HG02763 (cell line): ENCODE measurements around the gene TMEM50A.
"Not testable (repeated sequence)": the region's sequence is repeated elsewhere in the genome, so short reads cannot be mapped to it uniquely, and the experiment has no call there.

ENCODE experiments used
- ATAC-seq: cut with Tn5 transposase; IDR thresholded peaks from one replicate; pipeline ENCODE4 v1.9.1; 2021; ENCODE audit warnings: mild to moderate bottlenecking, moderate library complexity; ENCODE audit not compliant: unreplicated experiment

The TMEM50A gene

DNA sequence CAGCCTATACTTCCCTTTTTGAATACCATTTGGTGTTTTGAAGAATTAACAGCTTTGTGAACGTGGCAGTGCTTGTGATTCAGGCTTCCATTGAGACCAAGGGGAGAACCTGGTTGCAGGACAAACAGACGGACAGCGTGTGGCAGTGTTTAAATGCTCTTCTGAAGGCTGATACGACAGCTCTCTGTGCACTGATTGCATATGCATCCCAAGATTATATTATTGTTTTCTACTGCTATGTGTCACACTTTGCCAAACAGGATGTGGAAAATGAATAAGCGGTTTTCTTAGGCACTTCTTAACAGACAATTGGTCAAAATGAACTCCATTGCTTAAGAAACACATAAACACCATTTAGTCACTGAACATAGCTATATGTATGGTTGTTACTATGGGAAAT lies 8.2 kb upstream of the TMEM50A start:
- ATAC-seq = not testable (repeated sequence)

DNA sequence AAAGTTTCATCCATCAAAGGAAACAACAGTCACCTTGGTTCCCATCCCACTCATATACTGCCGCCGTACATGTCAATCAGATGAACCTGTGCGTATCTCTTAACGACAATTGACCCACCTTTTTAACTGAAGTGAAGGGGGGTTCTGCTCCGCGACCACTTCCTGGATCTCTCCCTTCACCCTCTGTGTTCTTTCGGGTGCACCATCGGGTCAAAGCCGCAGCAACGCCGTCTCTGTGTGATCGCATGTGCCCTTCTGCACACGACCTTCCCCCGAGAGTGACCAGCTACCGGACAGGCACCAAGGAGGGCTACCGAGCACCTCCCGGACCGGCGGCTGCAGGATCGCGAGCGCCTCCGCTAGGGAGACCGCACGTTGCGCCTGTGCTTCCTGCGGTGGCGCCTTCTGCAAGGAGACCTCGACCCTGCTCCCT lies 1.2 kb upstream of the TMEM50A start:
- not testable (repeated sequence) for ATAC-seq

DNA sequence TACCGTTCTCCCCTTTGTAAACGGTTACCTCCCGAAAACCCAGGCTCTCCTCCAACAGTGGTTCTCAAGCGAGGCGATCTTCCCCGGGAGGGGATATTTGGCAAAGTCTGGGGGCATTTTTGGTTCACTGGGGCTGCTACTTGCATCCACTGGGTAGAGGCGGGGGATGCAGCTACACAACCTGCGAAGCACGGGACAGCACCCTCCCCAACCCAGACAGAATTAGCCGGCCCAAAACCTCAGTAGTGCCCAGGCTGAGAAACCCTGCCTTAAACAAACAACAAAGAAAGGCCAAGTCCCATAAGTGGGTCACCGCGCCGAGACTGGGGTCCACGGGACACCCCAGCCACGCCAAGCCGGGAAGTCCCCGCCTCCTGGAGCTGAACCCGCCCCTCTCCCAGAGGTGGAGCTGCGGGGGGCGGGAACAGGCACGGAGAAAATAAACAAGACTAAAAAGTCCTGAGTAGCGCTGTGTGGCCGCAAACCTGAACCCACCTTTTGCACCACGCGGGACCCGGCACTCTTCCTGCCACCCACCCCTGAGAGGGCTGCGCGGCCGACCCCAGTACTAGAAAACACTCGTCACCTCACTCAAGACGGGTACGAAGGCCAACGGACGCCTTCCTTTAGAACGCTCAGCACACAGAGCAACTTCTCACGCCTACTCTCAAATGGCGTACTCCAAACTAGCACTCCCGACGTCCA lies 499 bp upstream of the TMEM50A start:
- peak; percentile 32 for ATAC-seq

DNA sequence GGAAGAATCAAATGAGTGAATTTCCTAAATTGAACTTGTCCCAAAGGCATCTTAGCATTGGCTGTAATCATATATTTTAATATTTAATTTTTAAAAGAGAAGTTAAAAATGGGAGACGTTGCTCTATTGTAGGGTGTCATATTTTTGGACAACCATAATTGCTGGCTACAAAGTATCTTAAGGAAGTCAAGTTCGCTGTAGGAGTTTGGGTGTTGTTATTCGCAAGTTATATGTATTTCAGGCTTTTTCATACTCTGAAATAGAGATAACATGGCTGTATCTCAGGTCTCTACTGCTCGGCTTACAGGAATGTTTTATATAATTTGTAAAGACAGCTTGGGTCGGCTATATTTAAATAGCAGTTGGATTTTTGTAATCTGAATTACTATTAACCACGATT lies 852 bp downstream of the TMEM50A start:
- ATAC-seq = no peak

DNA sequence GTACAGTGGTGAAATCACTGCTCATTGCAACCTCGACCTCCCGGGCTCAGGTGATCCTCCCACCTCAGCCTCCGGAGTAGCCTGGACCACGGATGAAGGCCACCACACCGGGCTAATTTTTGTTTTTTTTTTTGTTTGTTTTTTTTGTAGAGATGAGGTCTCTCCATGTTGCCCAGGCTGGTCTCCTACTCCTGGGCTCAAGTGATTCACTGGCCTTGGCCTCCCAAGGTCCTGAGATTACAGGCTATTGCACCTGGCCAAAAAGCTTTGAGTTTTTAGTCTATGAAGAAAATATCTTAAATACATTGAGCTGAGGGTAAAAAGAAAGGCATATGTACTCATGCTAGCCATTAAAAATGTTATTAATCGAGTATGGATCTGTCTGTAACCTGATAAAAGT lies 3.6 kb downstream of the TMEM50A start:
- no peak for ATAC-seq

DNA sequence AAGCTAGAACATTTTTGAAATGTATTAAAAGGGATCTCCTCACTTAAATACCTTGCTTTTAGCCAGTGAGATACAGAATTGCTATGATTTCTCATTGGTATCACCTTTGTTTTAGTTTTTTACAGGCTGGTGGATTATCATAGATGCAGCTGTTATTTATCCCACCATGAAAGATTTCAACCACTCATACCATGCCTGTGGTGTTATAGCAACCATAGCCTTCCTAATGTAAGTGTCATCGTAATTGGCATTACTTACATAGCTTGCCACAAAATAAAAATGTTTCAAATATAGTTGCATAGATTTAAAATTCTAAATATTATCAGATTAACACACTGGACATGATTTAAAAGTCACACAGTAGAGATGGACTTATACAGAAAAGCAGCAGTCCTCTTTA lies 4.7 kb downstream of the TMEM50A start:
- no peak for ATAC-seq

DNA sequence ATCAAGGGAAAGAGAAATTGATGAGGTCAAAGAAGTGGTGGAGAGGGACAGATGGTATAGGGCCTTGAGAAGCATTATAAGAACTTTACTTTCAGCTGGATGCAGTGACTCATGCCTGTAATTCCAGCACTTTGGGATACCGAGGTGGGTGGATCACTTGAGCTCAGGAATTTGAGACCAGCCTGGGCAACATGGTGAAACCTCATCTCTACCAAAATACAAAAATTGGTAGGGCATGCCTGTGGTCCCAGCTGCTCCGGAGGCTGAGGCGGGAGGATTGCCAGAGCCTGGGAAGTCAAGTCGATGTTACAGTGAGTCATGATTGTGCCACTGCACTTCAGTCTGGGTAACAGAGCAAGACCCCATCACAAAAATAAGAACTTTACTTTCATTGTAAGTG lies 5.7 kb downstream of the TMEM50A start:
- no peak for ATAC-seq

DNA sequence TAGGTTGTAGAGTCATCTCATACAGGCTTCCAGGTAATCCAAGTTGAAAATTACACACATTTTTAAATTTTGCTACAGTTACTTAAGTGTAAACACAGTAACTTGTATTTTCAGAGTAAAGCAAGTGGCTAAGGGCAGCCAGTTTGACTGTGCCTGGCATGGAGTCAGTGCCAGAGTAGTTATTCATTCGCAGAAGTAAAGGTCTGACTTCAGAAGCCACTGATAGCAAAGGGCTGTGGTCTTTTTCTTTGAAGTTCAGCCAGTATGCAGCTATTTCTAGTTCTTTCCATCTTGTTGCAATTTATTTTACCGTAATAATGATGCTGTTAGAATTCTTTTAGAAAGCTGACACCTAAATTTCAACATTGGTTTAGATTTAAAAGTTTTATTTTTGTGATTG lies 9.4 kb downstream of the TMEM50A start:
- ATAC-seq = no peak

DNA sequence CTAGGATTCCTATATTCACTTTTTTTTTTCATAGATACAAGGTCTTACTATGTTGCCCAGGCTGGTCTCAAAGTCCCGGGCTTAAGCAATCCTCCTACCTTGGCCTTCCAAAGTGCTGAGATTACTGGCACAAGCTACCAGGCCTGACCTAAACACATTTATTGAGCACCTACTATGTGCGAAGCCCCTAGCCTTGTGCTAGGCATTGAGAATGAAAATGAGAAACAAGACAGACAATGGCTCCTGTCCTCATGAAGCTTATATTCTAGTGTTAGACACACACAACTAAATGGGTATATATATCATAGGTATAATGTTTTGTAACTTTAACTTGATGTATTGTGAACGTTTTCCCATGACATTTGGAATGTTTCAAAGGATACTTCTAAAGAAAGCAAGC lies 11.5 kb downstream of the TMEM50A start:
- no peak for ATAC-seq

DNA sequence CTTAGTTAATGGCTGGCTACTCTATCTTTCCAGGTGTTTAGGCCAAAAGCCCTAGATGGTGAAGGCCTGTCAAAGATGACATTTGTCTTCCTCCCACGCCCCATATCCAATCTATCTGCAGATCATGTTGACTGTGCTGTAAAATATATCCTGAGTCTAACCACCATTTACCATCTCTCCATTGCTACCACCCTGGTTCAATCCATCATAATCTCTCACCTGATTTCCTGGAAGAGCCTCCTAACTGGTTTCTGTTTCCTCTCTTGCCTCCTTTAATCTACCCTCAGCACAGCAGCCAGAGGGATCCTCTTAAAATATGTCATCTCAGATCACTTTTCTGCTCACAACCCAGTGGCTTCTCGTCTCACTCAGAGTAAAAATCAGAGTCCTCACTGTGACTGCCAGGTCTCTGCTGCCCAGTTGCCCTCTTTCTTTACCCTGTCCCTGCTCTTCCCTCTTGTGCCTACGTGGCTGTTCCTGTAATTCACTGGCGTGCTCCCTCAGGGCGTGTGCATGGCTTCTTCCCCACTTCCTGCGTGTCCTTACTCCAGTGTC lies 17.8 kb downstream of the TMEM50A start:
- no peak for ATAC-seq

DNA sequence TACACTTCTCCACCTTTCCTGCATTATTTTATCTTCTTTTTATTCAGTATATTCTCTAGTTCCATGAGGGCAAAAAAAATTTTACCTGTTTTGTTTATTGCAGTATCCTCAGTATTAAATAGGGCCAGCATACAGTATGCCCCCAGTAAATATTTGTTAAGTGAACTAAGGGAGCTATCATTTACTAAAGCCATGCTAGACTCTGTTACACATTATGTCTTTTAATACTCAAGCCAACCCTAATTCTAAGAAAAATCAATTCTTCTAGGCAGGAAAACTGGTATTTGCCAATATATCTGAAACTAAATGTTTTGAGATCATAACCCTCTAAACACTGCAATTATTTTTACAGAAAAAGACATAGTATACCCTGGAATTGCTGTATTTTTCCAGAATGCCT lies 18.3 kb downstream of the TMEM50A start:
- no peak for ATAC-seq

DNA sequence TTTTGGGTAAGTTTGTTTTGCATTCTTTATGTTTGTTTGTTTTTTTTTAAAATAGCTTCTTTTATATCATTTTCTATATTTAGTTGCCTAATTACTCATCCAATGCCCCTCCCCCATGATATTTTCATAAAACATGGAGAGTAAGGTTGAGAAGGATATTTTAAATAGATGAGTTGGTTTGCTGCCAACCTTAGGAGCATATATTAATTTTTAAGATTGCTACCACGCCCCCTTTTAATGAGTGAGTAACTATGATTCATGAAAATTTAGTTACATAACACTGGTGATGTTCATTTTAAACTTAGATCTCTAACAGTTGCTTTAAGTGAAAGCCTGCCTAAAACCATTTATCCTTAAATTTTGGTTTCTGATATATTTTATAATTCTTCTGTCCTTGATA lies 18.7 kb downstream of the TMEM50A start:
- no peak for ATAC-seq

DNA sequence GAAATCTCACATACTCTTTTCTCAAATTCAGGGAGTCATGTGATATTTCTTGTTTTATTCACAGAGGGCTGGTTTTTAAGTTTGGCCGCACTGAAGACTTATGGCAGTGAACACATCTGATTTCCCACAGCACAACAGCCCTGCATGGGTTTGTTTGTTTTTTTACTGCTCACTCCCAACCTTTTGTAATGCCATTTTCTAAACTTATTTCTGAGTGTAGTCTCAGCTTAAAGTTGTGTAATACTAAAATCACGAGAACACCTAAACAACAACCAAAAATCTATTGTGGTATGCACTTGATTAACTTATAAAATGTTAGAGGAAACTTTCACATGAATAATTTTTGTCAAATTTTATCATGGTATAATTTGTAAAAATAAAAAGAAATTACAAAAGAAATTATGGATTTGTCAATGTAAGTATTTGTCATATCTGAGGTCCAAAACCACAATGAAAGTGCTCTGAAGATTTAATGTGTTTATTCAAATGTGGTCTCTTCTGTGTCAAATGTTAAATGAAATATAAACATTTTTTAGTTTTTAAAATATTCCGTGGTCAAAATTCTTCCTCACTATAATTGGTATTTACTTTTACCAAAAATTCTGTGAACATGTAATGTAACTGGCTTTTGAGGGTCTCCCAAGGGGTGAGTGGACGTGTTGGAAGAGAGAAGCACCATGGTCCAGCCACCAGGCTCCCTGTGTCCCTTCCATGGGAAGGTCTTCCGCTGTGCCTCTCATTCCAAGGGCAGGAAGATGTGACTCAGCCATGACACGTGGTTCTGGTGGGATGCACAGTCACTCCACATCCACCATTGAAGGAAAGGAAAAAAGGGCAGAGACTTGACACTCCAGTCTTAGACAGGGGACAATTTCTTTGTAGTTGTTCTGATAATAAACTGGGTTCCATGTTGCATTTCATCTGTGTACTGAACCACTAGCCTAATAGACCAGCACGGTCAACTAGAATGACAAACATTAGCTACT lies 22.8 kb downstream of the TMEM50A start:
- ATAC-seq = no peak

DNA sequence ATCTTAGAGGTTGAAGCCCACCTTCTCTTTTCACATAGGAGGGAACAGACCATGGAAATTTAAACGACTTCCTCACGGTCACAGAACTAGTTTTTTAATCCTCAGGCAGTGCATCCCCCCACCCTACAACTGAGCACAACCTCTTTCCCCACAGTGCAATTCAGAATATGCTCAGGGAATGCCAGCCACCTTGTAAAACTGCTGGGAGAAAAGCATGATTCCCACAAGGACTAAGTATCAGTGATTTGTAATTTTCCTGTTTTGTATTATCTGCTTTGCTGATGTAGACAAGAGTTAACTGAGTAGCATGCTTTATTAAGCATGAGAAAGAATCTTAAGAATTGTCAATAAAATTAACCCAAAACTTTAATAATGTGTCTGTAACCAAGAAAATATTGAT lies 23.8 kb downstream of the TMEM50A start:
- no peak for ATAC-seq

DNA sequence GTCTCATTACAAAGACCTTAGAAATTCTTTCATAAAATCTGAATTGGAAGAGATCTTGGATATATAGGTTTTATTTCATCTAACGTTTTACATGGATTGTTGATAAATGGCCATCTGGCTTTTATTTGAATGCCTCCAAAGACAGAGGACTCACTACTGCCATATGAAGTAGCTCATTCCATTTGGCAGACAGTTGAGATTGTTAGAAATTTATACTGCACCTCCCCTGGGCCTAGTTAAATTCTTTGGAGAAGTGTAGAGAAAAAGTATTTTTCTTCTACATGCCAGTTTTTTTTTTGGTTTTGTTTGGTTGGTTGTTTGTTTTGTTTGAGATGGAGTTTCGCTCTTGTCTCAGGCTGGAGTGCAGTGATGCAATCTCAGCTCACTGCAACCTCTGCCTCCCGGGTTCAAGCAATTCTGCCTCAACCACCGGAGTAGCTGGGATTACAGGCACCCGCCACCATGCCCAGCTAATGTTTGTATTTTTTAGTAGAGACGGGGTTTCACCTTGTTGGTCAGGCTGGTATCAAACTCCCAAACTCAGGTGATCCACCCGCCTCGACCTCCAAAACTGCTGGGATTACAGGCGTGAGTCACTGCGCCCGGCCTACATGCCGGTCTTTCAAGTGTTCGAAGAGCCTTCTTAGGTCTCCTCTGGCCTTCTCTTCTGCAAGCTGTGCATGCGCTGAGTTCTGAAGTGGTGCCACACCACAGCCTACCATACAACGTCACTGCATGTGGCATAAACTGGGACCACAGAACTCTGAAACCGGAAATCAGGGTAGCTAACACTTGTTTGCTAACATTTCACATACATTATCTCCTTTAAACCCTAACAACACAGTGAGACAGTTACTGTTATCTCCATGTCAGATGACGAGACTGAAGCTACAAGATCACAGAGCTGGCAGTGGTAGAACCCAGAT lies 24.8 kb downstream of the TMEM50A start:
- not testable (repeated sequence) for ATAC-seq

DNA sequence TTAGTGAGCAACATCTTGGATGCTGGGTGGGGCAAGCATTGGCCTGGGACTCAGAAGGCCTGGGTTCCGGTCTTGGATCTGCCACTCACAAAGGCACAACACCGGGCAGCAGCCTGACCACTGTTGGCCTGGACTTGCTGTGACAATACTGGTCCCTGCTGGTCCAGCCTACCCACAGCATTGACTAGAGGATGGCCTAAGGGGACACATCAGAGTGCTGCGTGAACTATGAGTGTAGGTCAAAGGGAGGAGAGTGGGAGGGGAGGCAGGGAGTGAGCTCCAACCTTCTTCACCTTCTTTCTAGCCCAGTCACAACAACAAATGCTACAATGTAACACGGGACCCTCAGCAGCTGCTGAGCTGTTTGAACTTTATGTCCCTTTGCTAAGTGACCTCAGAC lies 31.1 kb downstream of the TMEM50A start:
- ATAC-seq = no peak

DNA sequence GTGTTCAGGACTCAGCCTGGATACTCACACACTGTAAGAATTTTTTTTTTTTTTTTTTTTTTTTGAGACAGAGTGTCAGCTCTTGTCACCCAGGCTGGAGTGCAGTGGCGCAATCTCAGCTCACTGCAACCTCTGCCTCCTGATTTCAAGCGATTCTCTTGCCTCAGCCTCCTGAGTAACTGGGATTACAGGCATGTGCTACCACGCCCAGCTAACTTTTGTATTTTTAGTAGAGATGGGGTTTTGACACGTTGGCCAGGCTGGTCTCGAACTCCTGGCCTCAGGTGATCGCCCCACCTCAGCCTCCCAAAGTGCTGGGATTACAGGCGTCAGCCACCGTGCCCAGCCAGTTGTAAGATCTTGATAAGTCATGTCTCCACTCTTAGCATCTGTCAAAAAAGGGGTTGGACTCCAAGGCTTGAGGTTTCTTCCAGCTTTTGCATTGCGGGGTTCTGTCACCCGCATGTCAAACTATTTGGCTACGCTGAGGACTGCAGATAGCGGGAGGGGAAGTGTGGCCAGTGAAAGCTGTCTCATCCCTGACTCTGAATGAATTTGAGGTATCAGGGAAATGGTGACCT lies 31.6 kb downstream of the TMEM50A start:
- not testable (repeated sequence) for ATAC-seq

DNA sequence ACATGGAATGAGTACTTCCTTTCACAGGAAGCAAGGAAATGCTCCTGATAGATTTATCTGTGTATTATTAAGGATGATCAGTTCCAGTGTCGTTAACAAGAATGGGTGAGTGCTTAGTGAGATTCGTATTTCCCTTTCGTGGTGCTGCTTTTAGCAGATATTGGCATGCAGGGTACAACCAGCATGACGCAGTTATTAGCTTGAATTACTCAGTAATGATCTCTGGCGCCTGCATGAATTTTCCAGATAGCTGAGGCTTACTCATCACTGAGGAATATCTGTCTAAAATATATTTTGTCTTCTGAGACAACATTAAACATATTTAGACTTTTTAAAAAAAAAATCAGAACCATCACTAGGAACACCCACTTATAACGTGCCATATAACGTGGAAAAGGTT lies 33.6 kb downstream of the TMEM50A start:
- not testable (repeated sequence) for ATAC-seq

DNA sequence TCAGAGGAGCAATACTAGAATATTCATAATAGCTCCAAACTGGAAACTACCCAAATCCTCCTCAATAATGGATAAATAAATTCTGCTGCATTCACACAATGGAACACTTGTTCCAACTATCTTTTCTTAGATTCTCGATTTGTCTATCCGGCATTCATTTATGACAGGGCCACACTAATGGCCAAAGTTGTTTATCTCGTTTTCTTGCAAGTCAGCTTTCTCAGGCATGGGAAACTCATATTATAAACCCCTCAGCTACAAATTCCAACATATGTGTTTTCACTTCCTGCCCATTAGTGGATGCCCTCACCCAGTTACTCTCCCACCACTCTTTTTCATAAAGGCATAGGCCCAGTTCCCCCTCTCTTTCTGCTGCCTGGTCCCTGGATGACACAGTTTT lies 40.2 kb downstream of the TMEM50A start:
- not testable (repeated sequence) for ATAC-seq

DNA sequence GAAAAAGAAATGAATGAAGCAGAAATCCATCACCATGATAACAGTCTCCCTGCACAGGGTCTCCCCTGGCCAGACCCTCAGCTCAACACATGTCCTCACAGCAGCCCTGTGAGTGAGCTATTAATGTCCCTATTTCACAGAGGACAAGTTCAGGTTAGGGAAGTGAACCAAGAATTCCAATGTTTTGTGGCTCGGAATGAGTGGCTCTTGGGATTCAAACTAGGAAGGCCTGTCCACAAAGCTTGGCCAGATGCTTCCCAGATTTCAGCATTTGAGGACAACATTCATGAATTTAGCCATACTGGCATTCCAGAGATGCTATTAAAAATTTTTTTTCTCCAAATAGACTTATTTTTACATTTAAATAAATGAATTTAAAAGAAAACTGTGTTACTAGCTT lies 44.4 kb downstream of the TMEM50A start:
- ATAC-seq = not testable (repeated sequence)
